HG02973 (cell line): Measurements from ENCODE around the gene PRDM15.
A peak's percentile ranks its signal among the peaks of the same experiment; 100 is the strongest.

Experiments
- ATAC-seq: cut with Tn5 transposase; IDR thresholded peaks from one replicate; pipeline ENCODE4 v1.9.1; 2021; ENCODE audit warnings: moderate library complexity; ENCODE audit not compliant: unreplicated experiment

PRDM15 gene

GRCh38 chr21:41866274-41866809 lies 12.8 kb downstream of the PRDM15 start:
- ATAC-seq: no peak

GRCh38 chr21:41865002-41865777 lies 14.0 kb downstream of the PRDM15 start:
- peak; percentile 41 for ATAC-seq

GRCh38 chr21:41864311-41865001 lies 14.7 kb downstream of the PRDM15 start:
- ATAC-seq: no peak

DNA sequence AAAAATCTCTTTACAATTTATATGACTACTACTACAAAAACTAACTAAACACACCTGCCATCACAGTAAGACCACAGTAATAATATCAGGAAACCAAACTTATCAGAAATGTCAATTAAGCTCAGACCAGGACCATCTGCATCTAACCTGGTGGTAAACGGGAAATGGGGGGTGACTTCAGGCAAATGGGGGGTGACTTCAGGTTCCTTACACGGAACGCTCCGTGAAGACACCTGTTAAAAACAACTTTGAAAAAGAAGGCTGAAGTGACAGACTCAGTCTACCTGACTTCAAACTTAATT lies 15.8 kb downstream of the PRDM15 start:
- no peak for ATAC-seq

GRCh38 chr21:41861987-41862386 lies 17.2 kb downstream of the PRDM15 start:
- no peak for ATAC-seq

DNA sequence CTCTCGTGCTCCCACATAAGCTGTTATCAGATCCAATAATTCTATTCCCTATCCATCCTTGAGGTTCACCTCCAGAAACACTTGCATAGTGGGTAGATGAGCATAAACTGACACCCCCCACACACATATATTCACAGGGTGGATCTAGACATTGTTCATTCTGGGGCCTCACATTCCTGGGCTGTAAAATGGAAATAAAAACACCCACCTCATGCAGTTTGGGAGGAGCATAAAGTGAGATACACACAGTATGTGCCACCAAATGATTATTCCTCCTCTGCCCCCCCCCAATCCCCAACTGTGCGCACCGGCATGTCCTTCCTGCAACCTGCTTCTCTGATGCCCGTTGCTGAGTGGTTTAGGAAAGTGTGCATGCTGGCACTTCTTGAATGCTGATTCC lies 17.9 kb downstream of the PRDM15 start:
- ATAC-seq: no peak

DNA sequence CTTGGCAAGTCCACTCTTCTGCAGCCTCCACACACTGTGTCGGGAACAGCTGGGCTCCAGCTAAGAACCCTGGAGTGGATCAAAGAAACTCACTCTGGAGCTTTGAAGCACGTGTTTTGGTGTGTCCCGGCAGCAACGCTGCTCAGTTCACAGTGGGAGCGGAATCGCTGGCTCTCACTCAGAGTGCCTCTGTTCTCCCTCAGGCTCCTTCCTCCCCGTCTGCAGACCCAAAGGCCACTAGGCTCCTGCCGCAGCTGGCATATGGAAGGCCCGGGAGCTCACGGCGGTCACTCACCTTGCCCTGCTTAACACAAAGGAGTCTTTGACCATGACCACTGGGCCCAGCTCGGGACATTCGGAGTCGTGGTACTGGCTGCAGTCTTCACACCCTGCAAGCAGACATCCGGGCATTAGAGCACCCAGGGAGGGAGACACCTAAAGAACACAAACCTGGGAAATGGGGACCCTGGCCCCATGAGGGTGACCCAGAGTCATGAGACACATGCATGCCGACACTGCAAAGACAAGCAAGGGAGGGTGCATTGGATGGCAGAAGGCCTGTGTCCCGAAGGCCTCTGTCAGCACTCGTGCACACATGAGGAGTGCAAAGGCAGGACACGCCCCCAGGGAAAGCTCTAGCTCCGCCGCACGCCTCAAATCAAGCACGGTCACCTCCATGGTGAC lies 19.7 kb downstream of the PRDM15 start:
- no peak for ATAC-seq

DNA sequence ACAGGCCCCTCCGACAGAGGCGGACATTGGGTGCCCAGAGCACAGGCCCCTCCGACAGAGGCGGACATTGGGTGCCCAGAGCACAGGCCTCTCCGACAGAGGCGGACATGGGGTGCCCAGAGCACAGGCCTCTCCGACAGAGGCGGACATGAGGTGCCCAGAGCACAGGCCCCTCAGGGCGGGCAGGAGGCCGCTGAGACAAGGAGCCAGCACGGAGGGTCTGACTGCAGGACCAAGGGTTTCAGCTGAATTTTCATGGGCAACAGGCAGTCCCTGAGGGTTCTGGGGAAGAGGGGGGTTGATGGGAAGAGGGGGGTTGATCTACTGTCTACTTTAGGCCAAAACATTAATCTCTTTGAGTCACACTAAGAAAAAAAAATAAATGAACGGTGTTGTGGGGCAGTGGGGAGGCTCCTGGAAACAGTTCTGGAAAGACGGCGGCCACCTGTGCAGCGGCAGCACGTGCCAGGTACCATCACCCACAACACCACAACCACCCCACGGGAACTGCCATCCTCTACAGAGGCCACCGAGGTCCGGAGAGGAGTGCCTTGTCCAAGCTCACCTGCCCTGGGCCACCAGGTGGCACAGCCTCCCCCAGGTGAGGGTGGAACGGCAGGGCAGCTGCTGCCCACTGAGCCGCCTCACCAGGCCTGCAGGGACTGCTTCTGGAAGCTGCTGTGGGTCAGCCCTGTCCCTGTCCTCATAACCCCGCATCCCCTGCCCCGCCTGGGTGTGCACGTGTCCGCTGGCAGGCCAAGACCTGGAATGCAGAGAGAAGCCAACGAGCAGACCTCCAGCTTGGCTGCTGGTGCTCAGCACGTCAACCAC lies 20.5 kb downstream of the PRDM15 start:
- no peak for ATAC-seq

- no peak for ATAC-seq
Observed at GRCh38 chr21:41857771-41858300, 21.3 kb downstream of the PRDM15 start.

DNA sequence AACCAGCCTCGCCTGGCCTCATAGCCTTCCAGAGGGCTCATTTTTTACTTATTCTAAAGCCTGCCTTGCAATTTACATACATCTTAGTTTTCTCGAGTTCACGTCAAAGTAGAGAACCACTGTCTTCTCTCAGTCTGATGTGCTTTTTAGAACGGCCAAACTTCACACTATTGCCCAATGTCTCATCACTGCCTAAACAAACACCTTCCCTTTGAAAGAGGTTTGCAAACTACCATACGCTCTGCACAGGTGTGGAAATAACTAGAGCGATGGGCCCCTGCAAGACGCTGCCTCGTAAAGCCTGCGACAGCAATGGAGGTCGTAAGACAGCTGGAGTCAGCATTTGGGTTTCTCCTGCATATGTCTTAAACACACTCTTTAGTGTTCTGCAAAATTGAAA lies 22.6 kb downstream of the PRDM15 start:
- no peak for ATAC-seq

- no peak for ATAC-seq
Observed at GRCh38 chr21:41854426-41854995, 24.6 kb downstream of the PRDM15 start.

GRCh38 chr21:41852929-41853320 lies 26.2 kb downstream of the PRDM15 start:
- ATAC-seq: no peak

- no peak for ATAC-seq
Observed at GRCh38 chr21:41852151-41852928, 26.8 kb downstream of the PRDM15 start.

- no peak for ATAC-seq
Observed at GRCh38 chr21:41851090-41851790, 27.9 kb downstream of the PRDM15 start.

DNA sequence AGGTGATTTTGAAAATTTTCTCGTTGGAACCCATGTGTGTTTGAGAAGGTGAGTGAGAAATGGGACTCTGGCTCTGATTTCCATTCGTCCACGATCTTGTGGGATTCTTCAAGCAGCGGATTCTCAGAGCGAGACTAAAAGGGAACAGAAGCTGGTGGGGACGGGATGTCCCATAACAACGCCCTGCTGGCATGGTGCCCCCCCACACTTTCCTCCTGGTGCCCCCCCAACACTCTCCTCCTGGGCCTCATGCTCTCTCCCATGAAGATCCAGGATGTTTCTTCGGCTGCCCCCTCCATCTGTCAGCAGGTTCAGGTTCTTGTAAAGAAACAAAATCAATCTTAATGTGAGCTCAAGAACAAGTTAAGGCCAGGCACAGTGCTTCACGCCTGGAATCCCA lies 29.1 kb downstream of the PRDM15 start:
- no peak for ATAC-seq

- ATAC-seq: no peak
Observed at GRCh38 chr21:41848958-41849580, 30.1 kb downstream of the PRDM15 start.

DNA sequence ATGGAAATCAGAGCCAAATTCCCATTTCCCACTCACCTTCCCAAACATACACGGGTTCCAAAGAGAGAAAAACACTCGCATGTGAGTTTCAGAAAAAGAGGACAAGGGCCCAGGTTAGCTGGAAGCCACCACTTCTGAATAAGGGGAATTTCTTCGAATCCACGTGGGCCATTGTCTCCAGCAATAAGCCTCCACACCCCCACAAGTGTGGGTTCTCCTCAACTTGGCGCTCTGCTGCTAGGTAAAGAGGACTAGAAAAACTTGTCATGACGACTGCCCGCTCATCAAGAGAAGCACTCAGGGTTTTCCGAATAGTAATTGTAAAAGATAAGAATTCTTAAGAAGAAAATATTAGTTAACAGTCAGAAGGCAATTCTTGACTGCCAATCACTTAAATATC lies 30.6 kb downstream of the PRDM15 start:
- ATAC-seq: no peak

DNA sequence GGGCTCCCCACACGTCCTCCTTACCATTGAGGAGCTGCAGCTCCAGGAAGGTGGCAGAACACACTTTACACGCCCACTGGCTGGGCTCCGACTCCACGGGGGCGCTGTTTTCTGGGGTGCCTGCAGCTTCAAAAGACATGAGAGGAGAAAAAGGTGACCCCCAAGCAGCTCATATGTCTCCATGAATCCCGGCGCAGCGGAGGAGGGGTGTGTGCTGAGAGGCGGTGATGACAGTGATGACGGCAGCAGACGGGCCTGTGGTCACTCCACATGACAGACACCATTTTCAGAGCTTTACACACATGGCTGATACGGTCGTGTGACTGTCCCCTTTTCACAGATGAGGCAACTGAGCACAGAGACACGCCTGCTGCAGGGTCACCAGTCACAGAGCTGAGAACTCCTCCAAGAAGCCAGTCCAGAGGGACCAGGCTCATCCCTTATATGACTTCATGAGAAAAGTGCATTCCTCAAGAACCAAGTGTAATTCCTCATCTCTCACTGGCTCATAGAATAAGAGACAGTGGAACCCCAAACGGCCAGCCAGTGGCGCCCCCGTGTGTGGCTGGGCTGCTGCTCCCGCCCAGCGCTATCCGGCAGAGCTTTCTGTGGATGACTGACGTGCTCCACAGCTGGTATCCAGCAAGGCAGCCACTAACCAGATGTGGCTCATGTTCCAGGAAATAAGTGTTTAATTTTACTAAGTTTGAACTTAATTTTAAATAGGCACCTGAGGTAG lies 31.9 kb downstream of the PRDM15 start:
- no peak for ATAC-seq
